HL-60 (cell line): Measurements from ENCODE around the gene SHFL.

Experiments used
- SPI1 ChIP-seq: IDR thresholded peaks from 2 replicates; pipeline ENCODE4 v1.6.1; 2012; ENCODE audit warnings: low read depth, mild to moderate bottlenecking, borderline replicate concordance
- TF ChIP-seq, protein P1 (sequence below): IDR thresholded peaks from one replicate; pipeline ENCODE4 v1.5.1; 2011; ENCODE audit warnings: low read length, control low read depth, inconsistent platforms; ENCODE audit not compliant: insufficient read depth

DNA sequence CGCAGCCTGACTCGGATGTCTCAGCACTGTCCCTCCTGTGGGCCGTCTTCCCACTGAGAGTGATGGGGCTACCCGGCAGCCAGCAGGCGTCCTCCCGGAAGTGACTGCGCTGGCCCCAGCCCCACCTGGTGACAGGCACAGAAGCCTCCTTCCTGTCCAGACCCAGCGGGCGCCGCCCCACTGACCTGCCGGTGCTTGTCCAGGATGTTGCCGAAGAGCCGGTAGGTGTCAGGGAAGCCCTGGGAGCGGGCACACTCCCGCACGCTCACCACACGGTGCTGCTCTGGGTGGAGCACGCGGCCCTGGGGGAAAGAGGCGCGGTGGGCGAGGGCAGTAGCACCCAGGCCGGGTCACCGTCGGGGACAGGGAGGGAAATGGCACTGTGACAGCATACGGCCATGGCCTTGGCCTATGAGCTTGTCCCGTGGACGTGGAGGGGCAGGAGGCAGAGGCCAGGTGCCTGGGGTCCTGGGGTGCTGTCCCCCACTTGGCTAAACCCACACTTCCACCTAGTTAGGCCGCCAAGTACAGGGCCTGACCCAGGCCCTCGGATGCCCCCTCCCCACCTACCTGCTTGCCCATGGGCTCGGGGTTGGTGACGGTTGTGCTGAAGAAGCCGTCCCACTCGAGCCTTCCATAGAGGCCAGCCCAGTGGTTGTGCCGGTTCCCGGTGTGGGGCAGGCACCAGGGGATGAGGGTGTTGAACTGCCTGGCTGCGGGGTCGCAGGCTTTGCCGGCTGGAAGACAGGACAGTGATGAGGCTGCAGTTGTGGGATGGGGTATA lies 49.6 kb downstream of the SHFL start:
- TF ChIP-seq, protein P1, sequence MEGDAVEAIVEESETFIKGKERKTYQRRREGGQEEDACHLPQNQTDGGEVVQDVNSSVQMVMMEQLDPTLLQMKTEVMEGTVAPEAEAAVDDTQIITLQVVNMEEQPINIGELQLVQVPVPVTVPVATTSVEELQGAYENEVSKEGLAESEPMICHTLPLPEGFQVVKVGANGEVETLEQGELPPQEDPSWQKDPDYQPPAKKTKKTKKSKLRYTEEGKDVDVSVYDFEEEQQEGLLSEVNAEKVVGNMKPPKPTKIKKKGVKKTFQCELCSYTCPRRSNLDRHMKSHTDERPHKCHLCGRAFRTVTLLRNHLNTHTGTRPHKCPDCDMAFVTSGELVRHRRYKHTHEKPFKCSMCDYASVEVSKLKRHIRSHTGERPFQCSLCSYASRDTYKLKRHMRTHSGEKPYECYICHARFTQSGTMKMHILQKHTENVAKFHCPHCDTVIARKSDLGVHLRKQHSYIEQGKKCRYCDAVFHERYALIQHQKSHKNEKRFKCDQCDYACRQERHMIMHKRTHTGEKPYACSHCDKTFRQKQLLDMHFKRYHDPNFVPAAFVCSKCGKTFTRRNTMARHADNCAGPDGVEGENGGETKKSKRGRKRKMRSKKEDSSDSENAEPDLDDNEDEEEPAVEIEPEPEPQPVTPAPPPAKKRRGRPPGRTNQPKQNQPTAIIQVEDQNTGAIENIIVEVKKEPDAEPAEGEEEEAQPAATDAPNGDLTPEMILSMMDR: no peak
- TF ChIP-seq SPI1: no peak
